GM19468 (cell line): ENCODE data around the gene OLFML2B.
"Not testable (repeated sequence)": the region's sequence is repeated elsewhere in the genome, so short reads cannot be mapped to it uniquely, and the experiment has no call there.

ENCODE experiments used
- ATAC-seq: cut with Tn5 transposase; IDR thresholded peaks from one replicate; pipeline ENCODE4 v1.9.1; 2021; ENCODE audit warnings: mild to moderate bottlenecking, moderate library complexity, moderate number of reproducible peaks; ENCODE audit not compliant: unreplicated experiment; ENCODE audit errors: extremely low read depth

OLFML2B gene

GRCh38 chr1:162023547-162024501 lies at the start of gene OLFML2B:
Gene OLFML2B (minus strand): TSS chr1:162023869. CDS start chr1:162023430, 439 bp downstream.
- no peak for ATAC-seq

- ATAC-seq = no peak
Measured at GRCh38 chr1:162072740-162073139, 49.1 kb upstream of the OLFML2B start.

GRCh38 chr1:162070825-162071224 lies 47.2 kb upstream of the OLFML2B start:
- ATAC-seq = no peak

- no peak for ATAC-seq
Measured at GRCh38 chr1:162070094-162070748, 46.6 kb upstream of the OLFML2B start.

GRCh38 chr1:162069334-162070093 lies 45.8 kb upstream of the OLFML2B start, which contains the start of gene NOS1AP:
Gene NOS1AP (plus strand): TSS chr1:162069691. CDS start chr1:162070178, 487 bp downstream.
- peak; percentile 88 for ATAC-seq

- ATAC-seq = no peak
Measured at GRCh38 chr1:162068301-162068700, 44.6 kb upstream of the OLFML2B start.

GRCh38 chr1:162067466-162067865 lies 43.8 kb upstream of the OLFML2B start:
- no peak for ATAC-seq

GRCh38 chr1:162066836-162067235 lies 43.2 kb upstream of the OLFML2B start:
- ATAC-seq = not testable (repeated sequence)

GRCh38 chr1:162065016-162065415 lies 41.3 kb upstream of the OLFML2B start:
- no peak for ATAC-seq

GRCh38 chr1:162062542-162063015 lies 38.9 kb upstream of the OLFML2B start:
- ATAC-seq = no peak

- no peak for ATAC-seq
Measured at GRCh38 chr1:162060314-162060713, 36.6 kb upstream of the OLFML2B start.

- ATAC-seq = no peak
Measured at GRCh38 chr1:162059721-162060120, 36.1 kb upstream of the OLFML2B start.

- ATAC-seq = no peak
Measured at GRCh38 chr1:162056579-162056978, 32.9 kb upstream of the OLFML2B start.

- no peak for ATAC-seq
Measured at GRCh38 chr1:162056043-162056442, 32.4 kb upstream of the OLFML2B start.

GRCh38 chr1:162055062-162055461 lies 31.4 kb upstream of the OLFML2B start:
- ATAC-seq = no peak

GRCh38 chr1:162053949-162054348 lies 30.3 kb upstream of the OLFML2B start:
- ATAC-seq = not testable (repeated sequence)

GRCh38 chr1:162046921-162047320 lies 23.3 kb upstream of the OLFML2B start:
- ATAC-seq = no peak

GRCh38 chr1:162042361-162042760 lies 18.7 kb upstream of the OLFML2B start:
- no peak for ATAC-seq

- no peak for ATAC-seq
Measured at GRCh38 chr1:162040657-162041056, 17.0 kb upstream of the OLFML2B start.

- ATAC-seq = no peak
Measured at GRCh38 chr1:162040001-162040400, 16.3 kb upstream of the OLFML2B start.
